Endothelial cell of umbilical vein (primary cell): ENCODE results near the gene BUD13. TPM values are rescaled to one million over a fixed set of nuclear protein-coding genes. Genes with fewer than 3 reads are reported as not detected.

ENCODE experiments used
- BruUV-seq: library from RNA; stranded (reverse); fragments of 400-500 nt; replicated peaks from 2 replicates; lab custom pipeline; 2021; lab: Mats Ljungman, UMichigan
- CTCF ChIA-PET: fragments of 300-600, 350-600 bp; sonication (Branson Sonifier 250); formaldehyde crosslinking; loops from one replicate; lab custom pipeline; 2021; ENCODE audit warnings: antibody characterized with exemption, inconsistent platforms; lab: Charles Lee
- POLR2A ChIA-PET: fragments of 300-600, 350-600 bp; sonication (Branson Sonifier 250); formaldehyde crosslinking; loops from one replicate; lab custom pipeline; 2021; ENCODE audit warnings: antibody characterized with exemption, inconsistent platforms; lab: Charles Lee
- DNase-seq: peaks from one replicate; pipeline ENCODE4 v3.0.0-alpha.2; 2011; ENCODE audit warnings: low read depth, low spot score
- FAIRE-seq: peaks from 2 replicates; lab custom pipeline; 2011; peaks lifted over from hg19 to GRCh38; lab: Jason Lieb, UNC
- H2AFZ ChIP-seq: 2 replicates; pipeline ENCODE4 v1.6.0; 2012; ENCODE audit warnings: low read depth, low read length, control low read depth, inconsistent platforms
- H3K27ac ChIP-seq: 2 replicates; pipeline ENCODE4 v1.5.1; 2011; ENCODE audit warnings: low read depth, mild to moderate bottlenecking, control low read depth, low read length, moderate library complexity; ENCODE audit not compliant: insufficient read depth
- H3K27me3 ChIP-seq, 2 experiments: 2 replicates each; pipeline versions ENCODE4 v1.6.0 to v1.6.1; 2011; ENCODE audit warnings: low read length in 2 of 2, mixed read lengths in 1 of 2; ENCODE audit not compliant: control insufficient read depth in 2 of 2, insufficient read depth in 2 of 2
- H3K36me3 ChIP-seq, 2 experiments: 2 replicates in 1 of 2; 3 replicates in 1 of 2; pipeline ENCODE4 v1.5.1; 2011; ENCODE audit warnings: low read length in 2 of 2, mild to moderate bottlenecking in 1 of 2, moderate library complexity in 1 of 2; ENCODE audit not compliant: control insufficient read depth in 2 of 2, insufficient read depth in 2 of 2; ENCODE audit errors: extremely low read depth in 1 of 2
- H3K4me1 ChIP-seq: 3 replicates; pipeline ENCODE4 v1.5.1; 2011; ENCODE audit warnings: mild to moderate bottlenecking, low read length; ENCODE audit not compliant: control insufficient read depth, insufficient read depth; ENCODE audit errors: extremely low read depth
- H3K4me2 ChIP-seq: 2 replicates; pipeline ENCODE4 v1.6.1; 2011; ENCODE audit warnings: low read length, control low read depth, mixed read lengths; ENCODE audit not compliant: insufficient read depth
- H3K4me3 ChIP-seq, 3 experiments: fragments of 200-600 bp in 1 of 3; sonication (generic), shearing (Covaris generic) in 1 of 3; replicated peaks in 1 of 3; 2 replicates each; pipeline ENCODE4 v1.5.1; 2011 to 2016; ENCODE audit warnings: control low read depth in 3 of 3, low read length in 3 of 3, mild to moderate bottlenecking in 2 of 3, inconsistent platforms in 1 of 3, low read depth in 1 of 3, moderate library complexity in 1 of 3; ENCODE audit not compliant: insufficient read depth in 1 of 3
- H3K79me2 ChIP-seq: 2 replicates; pipeline ENCODE4 v1.6.0; 2012; ENCODE audit warnings: low read length, inconsistent platforms; ENCODE audit not compliant: control insufficient read depth, insufficient read depth
- H3K9ac ChIP-seq: replicated peaks from 2 replicates; pipeline ENCODE3; 2011; ENCODE audit warnings: low read length, control low read depth; ENCODE audit not compliant: insufficient read depth; ENCODE audit errors: extremely low read depth
- H3K9me1 ChIP-seq: replicated peaks from 3 replicates; pipeline ENCODE4 v1.6.0; 2011; ENCODE audit warnings: mild to moderate bottlenecking, low read length; ENCODE audit not compliant: control insufficient read depth, insufficient read depth; ENCODE audit errors: extremely low read depth
- H3K9me3 ChIP-seq: replicated peaks from 2 replicates; pipeline ENCODE4 v1.5.1; 2012; ENCODE audit warnings: low read length, inconsistent platforms; ENCODE audit not compliant: control insufficient read depth, insufficient read depth
- H4K20me1 ChIP-seq: replicated peaks from 2 replicates; pipeline ENCODE3; 2011; ENCODE audit warnings: mild to moderate bottlenecking, low read length; ENCODE audit not compliant: control insufficient read depth, insufficient read depth; ENCODE audit errors: extremely low read depth
- CTCF ChIP-seq, 2 donors: IDR thresholded peaks; 1 replicate in 1 of 2; 2 replicates in 1 of 2; pipeline ENCODE4 v1.5.1; 2011; ENCODE audit warnings: low read length in 2 of 2, mild to moderate bottlenecking in 2 of 2, moderate library complexity in 2 of 2, control low read depth in 1 of 2, inconsistent platforms in 1 of 2, low read depth in 1 of 2; ENCODE audit not compliant: insufficient read depth in 1 of 2; ENCODE audit errors: extremely low read depth in 1 of 2
- EZH2 ChIP-seq: IDR thresholded peaks from 2 replicates; pipeline ENCODE4 v1.6.1; 2012; ENCODE audit warnings: borderline replicate concordance, low read depth, mild to moderate bottlenecking, moderate library complexity, low read length, inconsistent platforms; ENCODE audit not compliant: severe bottlenecking
- FOS ChIP-seq: IDR thresholded peaks from 2 replicates; pipeline ENCODE4 v1.6.1; 2011; ENCODE audit warnings: mild to moderate bottlenecking, low read length, moderate library complexity, borderline replicate concordance; ENCODE audit not compliant: insufficient read depth
- GATA2 ChIP-seq: IDR thresholded peaks from 2 replicates; pipeline ENCODE4 v1.7.0; 2011; ENCODE audit warnings: low read depth, mild to moderate bottlenecking, moderate library complexity, mixed read lengths, low read length; ENCODE audit not compliant: insufficient read length, insufficient read depth
- JUN ChIP-seq: IDR thresholded peaks from 2 replicates; pipeline ENCODE4 v1.6.1; 2011; ENCODE audit warnings: borderline replicate concordance, low read depth; ENCODE audit not compliant: insufficient read length, insufficient read depth
- MAX ChIP-seq: IDR thresholded peaks from 2 replicates; pipeline ENCODE4 v1.6.1; 2011; ENCODE audit not compliant: insufficient read depth, insufficient read length
- MYC ChIP-seq: IDR thresholded peaks from one replicate; pipeline ENCODE4 v1.6.1; 2011; ENCODE audit warnings: mild to moderate bottlenecking, low read depth, low read length
- POLR2A ChIP-seq: IDR thresholded peaks from 2 replicates; pipeline ENCODE4 v1.6.1; 2012; ENCODE audit warnings: low read depth, mild to moderate bottlenecking, control low read depth, low read length
- POLR2AphosphoS5 ChIP-seq: IDR thresholded peaks from 2 replicates; pipeline ENCODE4 v1.6.1; 2012; ENCODE audit warnings: low read depth, mild to moderate bottlenecking, control low read depth, low read length, moderate library complexity; ENCODE audit not compliant: insufficient read depth
- dilution Hi-C: fragments of 300-500 bp; cut with MboI; formaldehyde crosslinking; loops from one replicate; pipeline ENCODE4 v1.15.0; 2019; ENCODE audit warnings: low sequenced_read_pairs; ENCODE audit not compliant: extremely low pct_ligation_motif_present
- intact Hi-C: fragments of 100-400 bp; cut with micrococcal nuclease; formaldehyde crosslinking; loops from one replicate; pipeline ENCODE4 v1.10.0; 2022
- polyA plus RNA-seq, 4 experiments: library from polyadenylated mRNA; depleted of rRNA in 3 of 4; stranded (reverse) in 3 of 4; unstranded in 1 of 4; fragments of >200 nt; gene quantifications; 2 replicates each; pipeline versions ENCODE4 v1.2.1 to v1.2.3, GENCODE V29; 2011 to 2012; ENCODE audit warnings: missing spikeins in 1 of 4
- total RNA-seq: library from RNA; stranded (reverse); gene quantifications from 2 replicates; pipeline ENCODE4 v1.2.3, GENCODE V29; 2021

The BUD13 gene
- total and polyA plus RNA-seq, 2 donors (not counting 3 experiments of a cell fraction or from before 2014, with no cell fraction given): 18.8 to 21.8 TPM

- CTCF ChIA-PET: no interaction called here
- H3K9ac ChIP-seq: no peak overlapping the region
These were observed 51.9 kb downstream of the BUD13 start for GRCh38 chr11:116720895-116721294.

More at GRCh38 chr11:116720895-116721294, 51.9 kb downstream of the BUD13 start:
- dilution Hi-C loops: no loop called here
- Histone ChIP-seq H3K4me2 (no peak overlapping the region), H2AFZ (no peak overlapping the region), H3K27me3 (peaks cover 2% of the 10 kb centered on the region in 2 experiments), H3K9me3 (no peaks in the 10 kb centered on the region), H3K4me3 (no peak overlapping the region), H3K36me3 (no peaks in the 10 kb centered on the region), H3K27ac (no peak overlapping the region), H3K79me2 (no peaks in the 10 kb centered on the region), H3K9me1 (no peaks in the 10 kb centered on the region), H4K20me1 (no peaks in the 10 kb centered on the region), H3K4me1 (no peaks in the 10 kb centered on the region)
- BruUV-seq: no TSS peak
- FAIRE-seq: no peak
- no peak for DNase-seq
- intact Hi-C loops: no loop called here
- POLR2A ChIA-PET: no interaction called here
- TF ChIP-seq EZH2: no peak
- TF ChIP-seq GATA2: no peak
- no peak for TF ChIP-seq POLR2AphosphoS5
- no peak for TF ChIP-seq POLR2A
- no peak for TF ChIP-seq MAX
- no peak for TF ChIP-seq CTCF (IDR thresholded peaks at IDR 0.05; ENCODE audit: extremely low read depth in 1 of 2, insufficient read depth in 1 of 2, low read depth in 1 of 2, low read length in 2 of 2)
- TF ChIP-seq FOS: no peak
- TF ChIP-seq MYC: no peak
- no peak for TF ChIP-seq JUN
